Measurements from ENCODE around the gene B4GALNT1.
"Not testable (repeated sequence)": the region's sequence is repeated elsewhere in the genome, so short reads cannot be mapped to it uniquely, and the experiment has no call there.

B4GALNT1 gene

GRCh38 chr12:57590864-57591781 lies 41.9 kb downstream of the B4GALNT1 start, which contains the start of gene PIP4K2C:
TSS of gene PIP4K2C (plus strand) at chr12:57591192. CDS start at chr12:57591290, 98 bp downstream.
- H3K4me3 Mint-ChIP-seq, result peak within 1 kb of the TSS; percentile 86 to 88
- H3K27me3 Mint-ChIP-seq, result no peaks in the 10 kb centered on the region
- H3K4me1 Mint-ChIP-seq, result peaks cover 24% of the 10 kb centered on the region
- H3K9me3 Mint-ChIP-seq, result no peaks in the 10 kb centered on the region
- DNase-seq (peak; percentile 74 to 80), ATAC-seq (peak; percentile 92)
- peak within 1 kb of the TSS; percentile 85 to 97 for H3K27ac Mint-ChIP-seq

GRCh38 chr12:57590479-57590863 lies 42.5 kb downstream of the B4GALNT1 start:
- peak overlapping the region; percentile 86 to 88 for H3K4me3 Mint-ChIP-seq
- H3K4me1 Mint-ChIP-seq, result peaks cover 24% of the 10 kb centered on the region
- no peaks in the 10 kb centered on the region for H3K27me3 Mint-ChIP-seq
- H3K9me3 Mint-ChIP-seq, result no peaks in the 10 kb centered on the region
- H3K27ac Mint-ChIP-seq, result peak overlapping the region in 1 of 2 donors; percentile 85
- ATAC-seq, result no peak
- DNase-seq, result no peak

GRCh38 chr12:57588951-57589610 lies 43.9 kb downstream of the B4GALNT1 start:
- peaks cover 24% of the 10 kb centered on the region for H3K4me1 Mint-ChIP-seq
- not testable (repeated sequence) for ATAC-seq, H3K9me3 Mint-ChIP-seq, H3K4me3 Mint-ChIP-seq, H3K27ac Mint-ChIP-seq, DNase-seq, H3K27me3 Mint-ChIP-seq

GRCh38 chr12:57586832-57587429 lies 46.1 kb downstream of the B4GALNT1 start:
- no peak for DNase-seq
- H3K27me3 Mint-ChIP-seq, result no peaks in the 10 kb centered on the region
- no peaks in the 10 kb centered on the region for H3K9me3 Mint-ChIP-seq
- H3K4me1 Mint-ChIP-seq, result peaks cover 20% of the 10 kb centered on the region
- no peak for ATAC-seq
- H3K4me3 Mint-ChIP-seq, result no peak overlapping the region
- H3K27ac Mint-ChIP-seq, result no peak overlapping the region

- DNase-seq, result no peak
- Mint-ChIP-seq H3K27me3 (no peaks in the 10 kb centered on the region), H3K27ac (no peak overlapping the region), H3K4me1 (peaks cover 13% of the 10 kb centered on the region), H3K4me3 (no peak overlapping the region), H3K9me3 (no peaks in the 10 kb centered on the region)
- ATAC-seq, result no peak
Observed at GRCh38 chr12:57586128-57586527, 46.9 kb downstream of the B4GALNT1 start.

- H3K9me3 Mint-ChIP-seq, result no peaks in the 10 kb centered on the region
- no peaks in the 10 kb centered on the region for H3K27me3 Mint-ChIP-seq
- H3K4me1 Mint-ChIP-seq, result peaks cover 7% of the 10 kb centered on the region
- DNase-seq (no peak), ATAC-seq (no peak)
- no peak overlapping the region for H3K27ac Mint-ChIP-seq
- no peak overlapping the region for H3K4me3 Mint-ChIP-seq
Observed at GRCh38 chr12:57585156-57585555, 47.8 kb downstream of the B4GALNT1 start.

- peaks cover 6% of the 10 kb centered on the region for H3K4me1 Mint-ChIP-seq
- ATAC-seq, result no peak
- no peak overlapping the region for H3K27ac Mint-ChIP-seq
- DNase-seq, result no peak
- H3K4me3 Mint-ChIP-seq, result no peak overlapping the region
- no peaks in the 10 kb centered on the region for H3K9me3 Mint-ChIP-seq
- no peaks in the 10 kb centered on the region for H3K27me3 Mint-ChIP-seq
Observed at GRCh38 chr12:57584690-57585089, 48.3 kb downstream of the B4GALNT1 start.

- Mint-ChIP-seq H3K9me3 (no peaks in the 10 kb centered on the region), H3K27me3 (no peaks in the 10 kb centered on the region), H3K4me3 (no peak overlapping the region), H3K4me1 (peaks cover 6% of the 10 kb centered on the region), H3K27ac (no peak overlapping the region)
- DNase-seq (no peak), ATAC-seq (no peak)
Observed at GRCh38 chr12:57584050-57584449, 49.0 kb downstream of the B4GALNT1 start.

- no peaks in the 10 kb centered on the region for H3K9me3 Mint-ChIP-seq
- H3K27me3 Mint-ChIP-seq, result no peaks in the 10 kb centered on the region
- no peak overlapping the region for H3K4me3 Mint-ChIP-seq
- no peak overlapping the region for H3K27ac Mint-ChIP-seq
- DNase-seq (peak; percentile 72 to 81), ATAC-seq (peak; percentile 99)
- peaks cover 6% of the 10 kb centered on the region for H3K4me1 Mint-ChIP-seq
Observed at GRCh38 chr12:57583008-57583831, 49.8 kb downstream of the B4GALNT1 start.

- no peak for ATAC-seq
- Mint-ChIP-seq H3K27ac (peak overlapping the region in 1 of 2 donors; percentile 9), H3K4me1 (peaks cover 6% of the 10 kb centered on the region), H3K4me3 (no peak overlapping the region), H3K27me3 (no peaks in the 10 kb centered on the region), H3K9me3 (no peaks in the 10 kb centered on the region)
- DNase-seq, result no peak
Observed at GRCh38 chr12:57582440-57582839, 50.6 kb downstream of the B4GALNT1 start.

GRCh38 chr12:57581802-57582201 lies 51.2 kb downstream of the B4GALNT1 start:
- H3K27me3 Mint-ChIP-seq, result no peaks in the 10 kb centered on the region
- ATAC-seq, result no peak

GRCh38 chr12:57580466-57580795 lies 52.6 kb downstream of the B4GALNT1 start:
- Mint-ChIP-seq H3K4me1 (peaks cover 6% of the 10 kb centered on the region), H3K27ac (no peak overlapping the region), H3K27me3 (no peaks in the 10 kb centered on the region), H3K9me3 (no peaks in the 10 kb centered on the region), H3K4me3 (no peak overlapping the region)
- ATAC-seq (no peak), DNase-seq (no peak)

More at GRCh38 chr12:57581802-57582201, 51.2 kb downstream of the B4GALNT1 start:
- H3K9me3 Mint-ChIP-seq, result no peaks in the 10 kb centered on the region
- DNase-seq, result no peak
- no peak overlapping the region for H3K27ac Mint-ChIP-seq
- no peak overlapping the region for H3K4me3 Mint-ChIP-seq
- H3K4me1 Mint-ChIP-seq, result peaks cover 6% of the 10 kb centered on the region

GRCh38 chr12:57579677-57580465 lies 53.1 kb downstream of the B4GALNT1 start:
- Mint-ChIP-seq H3K9me3 (no peaks in the 10 kb centered on the region), H3K4me3 (no peak overlapping the region), H3K27ac (no peak overlapping the region), H3K4me1 (peaks cover 6% of the 10 kb centered on the region), H3K27me3 (no peaks in the 10 kb centered on the region)
- no peak for DNase-seq
- ATAC-seq, result no peak

- Mint-ChIP-seq H3K27ac (peak overlapping the region in 1 of 2 donors; percentile 43), H3K4me1 (peaks cover 6% of the 10 kb centered on the region), H3K27me3 (no peaks in the 10 kb centered on the region), H3K4me3 (no peak overlapping the region), H3K9me3 (no peaks in the 10 kb centered on the region)
- ATAC-seq (no peak), DNase-seq (no peak)
Observed at GRCh38 chr12:57579011-57579410, 54.0 kb downstream of the B4GALNT1 start.
